Liver (tissue), 3 donors: ENCODE results near the gene KSR2.

Experiments used
- FOXA1 ChIP-seq: IDR thresholded peaks from 2 replicates; pipeline ENCODE4 v1.6.1; 2016; ENCODE audit warnings: antibody characterized with exemption
- GABPA ChIP-seq, 2 donors: IDR thresholded peaks in 1 of 2; conservative IDR thresholded peaks in 1 of 2; 2 replicates each; pipeline ENCODE4 v1.6.1; 2016; ENCODE audit warnings: antibody characterized with exemption in 2 of 2, mild to moderate bottlenecking in 1 of 2, moderate library complexity in 1 of 2
- HNF4A ChIP-seq, 2 donors: conservative IDR thresholded peaks; 2 replicates each; pipeline ENCODE4 v1.6.1; 2016; ENCODE audit warnings: antibody characterized with exemption in 2 of 2, mild to moderate bottlenecking in 2 of 2
- MAX ChIP-seq: IDR thresholded peaks from 2 replicates; pipeline ENCODE4 v1.6.1; 2016; ENCODE audit warnings: antibody characterized with exemption
- RAD21 ChIP-seq, 2 donors: IDR thresholded peaks; 2 replicates each; pipeline ENCODE4 v1.6.1; 2016; ENCODE audit warnings: antibody characterized with exemption in 2 of 2, mild to moderate bottlenecking in 2 of 2
- REST ChIP-seq: IDR thresholded peaks from 2 replicates; pipeline ENCODE4 v1.6.1; 2016; ENCODE audit warnings: antibody characterized with exemption, mild to moderate bottlenecking
- RXRA ChIP-seq, 2 donors: IDR thresholded peaks; 2 replicates each; pipeline ENCODE4 v1.6.1; 2017 to 2018; ENCODE audit warnings: antibody characterized with exemption in 2 of 2, mild to moderate bottlenecking in 1 of 2
- SP1 ChIP-seq: IDR thresholded peaks from 2 replicates; pipeline ENCODE4 v1.6.1; 2018; ENCODE audit warnings: antibody characterized with exemption, mild to moderate bottlenecking
- YY1 ChIP-seq: IDR thresholded peaks from 2 replicates; pipeline ENCODE4 v1.6.1; 2016; ENCODE audit warnings: antibody characterized with exemption, mild to moderate bottlenecking
- TF ChIP-seq, protein P1 (sequence below): fragments of 150-350 bp; IDR thresholded peaks from 2 replicates; pipeline ENCODE4 v1.5.1; 2017; ENCODE audit warnings: improper control_type of control experiment, low read depth, low read length; ENCODE audit not compliant: missing input control
- donor health status: healthy.
- donor health status: healthy.

DNA sequence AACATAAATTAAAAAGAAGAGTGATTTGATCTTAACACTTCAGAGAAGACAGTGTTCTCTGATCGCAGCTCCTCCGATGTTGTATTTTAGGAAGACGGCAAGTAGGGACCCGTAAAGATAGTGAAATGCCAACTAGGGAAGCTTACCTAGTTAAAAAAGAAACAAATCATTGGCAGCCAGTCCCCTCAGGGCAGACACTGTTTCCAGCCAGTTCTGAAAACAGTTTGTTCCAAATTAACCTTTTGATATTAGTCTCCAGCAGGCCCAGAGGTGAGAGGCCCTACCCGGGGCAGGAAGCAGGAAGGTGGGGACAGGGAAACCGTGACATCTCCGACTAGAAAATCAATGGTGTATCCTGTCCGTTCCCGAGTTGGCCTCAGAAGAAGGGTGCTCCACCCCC lies 56.0 kb downstream of the KSR2 start:
- TF ChIP-seq, protein P1, sequence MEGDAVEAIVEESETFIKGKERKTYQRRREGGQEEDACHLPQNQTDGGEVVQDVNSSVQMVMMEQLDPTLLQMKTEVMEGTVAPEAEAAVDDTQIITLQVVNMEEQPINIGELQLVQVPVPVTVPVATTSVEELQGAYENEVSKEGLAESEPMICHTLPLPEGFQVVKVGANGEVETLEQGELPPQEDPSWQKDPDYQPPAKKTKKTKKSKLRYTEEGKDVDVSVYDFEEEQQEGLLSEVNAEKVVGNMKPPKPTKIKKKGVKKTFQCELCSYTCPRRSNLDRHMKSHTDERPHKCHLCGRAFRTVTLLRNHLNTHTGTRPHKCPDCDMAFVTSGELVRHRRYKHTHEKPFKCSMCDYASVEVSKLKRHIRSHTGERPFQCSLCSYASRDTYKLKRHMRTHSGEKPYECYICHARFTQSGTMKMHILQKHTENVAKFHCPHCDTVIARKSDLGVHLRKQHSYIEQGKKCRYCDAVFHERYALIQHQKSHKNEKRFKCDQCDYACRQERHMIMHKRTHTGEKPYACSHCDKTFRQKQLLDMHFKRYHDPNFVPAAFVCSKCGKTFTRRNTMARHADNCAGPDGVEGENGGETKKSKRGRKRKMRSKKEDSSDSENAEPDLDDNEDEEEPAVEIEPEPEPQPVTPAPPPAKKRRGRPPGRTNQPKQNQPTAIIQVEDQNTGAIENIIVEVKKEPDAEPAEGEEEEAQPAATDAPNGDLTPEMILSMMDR: no peak
- TF ChIP-seq MAX: no peak
- TF ChIP-seq SP1: no peak
- TF ChIP-seq RAD21 (IDR thresholded peaks at IDR 0.05): no peak
- no peak for TF ChIP-seq RXRA (IDR thresholded peaks at IDR 0.05)
- TF ChIP-seq FOXA1: no peak
- TF ChIP-seq GABPA (IDR thresholded peaks at IDR 0.05 in 1 of 2, conservative IDR thresholded peaks at IDR 0.05 in 1 of 2): no peak
- TF ChIP-seq YY1: no peak
- no peak for TF ChIP-seq REST
- no peak for TF ChIP-seq HNF4A (conservative IDR thresholded peaks at IDR 0.05)
